ENCODE measurements around the gene MIER2.

MIER2 gene

GRCh38 chr19:377801-378581, 33.4 kb upstream of the MIER2 start:
- no peak for FAIRE-seq

DNA sequence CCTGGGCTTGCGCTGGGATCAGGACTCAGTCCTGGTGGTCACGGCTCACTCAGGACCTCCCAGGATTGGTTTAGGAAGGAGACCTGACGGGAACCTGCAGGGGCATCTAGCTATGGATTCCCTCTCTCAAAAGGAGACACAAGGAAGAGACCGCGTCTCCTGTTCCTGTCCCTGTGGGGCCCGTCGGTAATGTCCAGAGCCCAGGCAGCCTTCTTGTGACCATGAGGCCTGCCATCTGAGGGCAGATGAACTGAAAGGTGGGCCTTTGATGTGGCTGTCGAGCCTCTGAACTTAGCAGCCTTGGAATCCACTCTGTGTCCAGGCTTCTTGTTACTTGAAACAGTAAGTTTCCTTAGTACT, 31.5 kb upstream of the MIER2 start:
- no peak for FAIRE-seq

DNA sequence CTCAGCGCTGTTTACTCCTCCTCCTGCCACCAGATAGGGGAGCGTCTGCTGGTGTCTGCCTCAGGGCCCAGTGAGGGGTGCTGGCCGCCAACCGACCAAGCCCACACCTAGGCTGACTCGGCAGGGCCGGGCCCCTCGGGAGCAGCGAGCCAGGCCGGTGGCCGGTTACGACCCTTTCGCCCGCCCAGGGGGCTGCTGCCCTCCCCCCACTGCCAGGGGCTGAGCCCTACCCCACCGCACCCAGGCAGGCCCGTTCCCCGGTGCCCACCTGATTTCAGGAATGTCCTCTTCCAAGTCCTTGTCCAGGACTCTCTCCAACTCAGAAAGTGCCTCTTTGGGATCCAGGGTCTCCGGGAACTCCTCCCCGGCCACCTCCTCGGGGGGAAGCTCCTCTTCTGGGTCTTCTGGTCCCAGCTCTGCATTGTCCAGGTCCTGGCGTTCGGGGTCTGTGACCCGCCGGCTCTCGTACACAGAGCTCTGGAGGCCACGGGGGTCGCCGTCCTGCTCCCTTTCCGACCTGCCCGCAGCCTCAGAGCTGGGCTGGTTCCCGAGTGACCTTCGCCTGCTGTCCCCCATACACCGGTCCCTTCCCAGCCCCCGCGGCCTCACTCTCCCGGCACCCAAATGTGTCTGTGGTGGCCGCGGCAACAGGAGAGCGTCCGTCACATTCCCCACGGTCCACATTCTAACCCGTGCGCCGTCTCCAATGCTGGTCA, 31.0 kb upstream of the MIER2 start:
- no peak for FAIRE-seq

GRCh38 chr19:374886-375235, 30.3 kb upstream of the MIER2 start:
- no peak for FAIRE-seq

DNA sequence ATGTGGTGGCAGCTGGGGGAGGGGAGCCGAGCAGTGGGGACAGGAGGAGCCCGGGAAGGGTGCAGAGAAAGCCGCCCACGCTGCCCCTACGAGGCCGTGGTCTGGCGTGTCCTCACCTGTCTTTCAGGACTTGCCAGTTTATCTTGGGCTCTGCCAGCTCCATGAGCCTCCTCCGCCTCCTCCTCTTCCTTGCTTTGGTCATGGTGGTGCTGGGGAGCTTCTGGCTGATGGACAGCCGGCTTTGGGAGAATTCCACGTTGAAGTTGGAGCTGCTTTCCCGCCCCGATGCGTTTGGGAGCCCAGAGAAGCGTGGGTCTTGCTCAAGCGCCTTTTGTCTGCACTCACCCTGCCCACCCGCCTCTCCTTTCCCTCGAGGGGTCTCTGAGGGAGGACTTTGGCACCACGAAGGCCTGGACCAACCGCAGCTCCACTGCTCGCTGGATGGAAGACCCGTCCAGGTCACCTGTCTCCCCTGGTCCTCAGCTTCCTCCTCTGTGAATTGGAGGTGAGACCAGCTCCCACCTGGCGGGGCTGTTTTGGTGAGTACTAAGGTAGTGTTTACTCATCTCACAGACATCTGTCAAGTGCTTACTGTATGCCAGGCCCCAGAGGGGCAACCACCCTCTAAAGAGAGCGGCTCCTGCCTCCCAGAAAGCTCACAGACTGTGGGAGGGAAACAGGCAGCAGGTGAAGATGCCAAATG, 29.7 kb upstream of the MIER2 start:
- no peak for FAIRE-seq

DNA sequence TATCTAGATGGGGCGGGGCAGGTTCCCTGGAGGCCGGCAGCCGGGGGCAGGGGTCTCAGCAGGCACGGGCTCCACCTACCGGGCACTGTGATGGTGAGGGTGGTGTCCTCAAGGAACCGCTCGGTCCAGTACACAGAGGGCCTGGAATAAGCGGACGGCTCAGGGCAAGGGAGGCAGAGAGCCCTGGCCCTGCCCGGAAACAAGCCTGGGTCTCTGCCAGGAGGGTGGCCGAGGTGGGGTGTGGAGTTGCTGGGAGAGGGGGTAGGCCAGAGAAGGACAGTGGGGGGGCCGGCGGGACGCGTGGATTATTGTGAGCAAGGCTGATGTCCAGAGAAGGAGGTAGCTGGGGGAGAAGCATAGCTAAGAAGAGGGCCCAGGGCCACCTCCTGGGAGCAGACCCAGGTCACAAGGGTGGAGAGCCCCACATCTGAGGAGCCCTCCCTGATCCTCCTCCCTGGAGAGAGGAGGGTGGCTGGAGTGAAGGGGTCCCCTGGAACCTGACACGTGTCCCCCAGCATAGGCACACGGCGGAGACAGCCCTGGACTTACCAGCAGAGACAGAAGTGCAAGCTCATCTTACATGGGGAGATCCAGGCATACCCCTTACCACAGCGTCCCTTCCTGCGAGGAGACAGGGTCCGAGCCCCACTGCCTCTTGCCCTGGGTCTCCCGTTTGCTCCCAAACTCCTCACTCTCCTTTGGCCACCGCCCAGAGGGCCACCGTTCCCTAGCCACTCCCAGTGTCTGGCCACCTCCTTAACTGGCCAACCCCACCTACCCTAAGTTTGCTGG, 29.0 kb upstream of the MIER2 start:
- FAIRE-seq: no peak

GRCh38 chr19:372306-372890, 27.8 kb upstream of the MIER2 start:
- no peak for FAIRE-seq

GRCh38 chr19:371501-372168, 27.0 kb upstream of the MIER2 start:
- no peak for FAIRE-seq

- no peak for FAIRE-seq
Measured at GRCh38 chr19:370641-371330, 26.2 kb upstream of the MIER2 start.

DNA sequence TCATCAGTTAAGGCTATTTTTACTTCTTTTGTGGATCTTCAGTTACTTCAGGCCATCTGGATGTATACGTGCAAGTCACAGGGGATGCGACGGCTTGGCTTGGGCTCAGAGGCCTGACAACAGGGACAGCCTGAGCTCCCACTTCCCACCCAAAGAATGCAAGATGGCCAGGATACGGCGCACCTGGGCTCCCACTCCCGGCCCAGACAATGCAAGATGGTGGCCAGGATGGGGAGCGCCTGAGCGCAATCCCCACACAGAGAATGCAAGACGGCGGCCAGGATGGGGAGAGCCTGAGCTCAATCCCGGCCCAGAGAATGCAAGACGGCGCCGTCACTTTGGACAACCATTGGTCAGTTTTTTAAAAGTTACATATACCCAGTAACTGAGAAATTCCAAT, 25.3 kb upstream of the MIER2 start:
- no peak for FAIRE-seq

- FAIRE-seq: no peak
Measured at GRCh38 chr19:369256-369655, 24.7 kb upstream of the MIER2 start.

- FAIRE-seq: no peak
Measured at GRCh38 chr19:368630-369024, 24.0 kb upstream of the MIER2 start.

DNA sequence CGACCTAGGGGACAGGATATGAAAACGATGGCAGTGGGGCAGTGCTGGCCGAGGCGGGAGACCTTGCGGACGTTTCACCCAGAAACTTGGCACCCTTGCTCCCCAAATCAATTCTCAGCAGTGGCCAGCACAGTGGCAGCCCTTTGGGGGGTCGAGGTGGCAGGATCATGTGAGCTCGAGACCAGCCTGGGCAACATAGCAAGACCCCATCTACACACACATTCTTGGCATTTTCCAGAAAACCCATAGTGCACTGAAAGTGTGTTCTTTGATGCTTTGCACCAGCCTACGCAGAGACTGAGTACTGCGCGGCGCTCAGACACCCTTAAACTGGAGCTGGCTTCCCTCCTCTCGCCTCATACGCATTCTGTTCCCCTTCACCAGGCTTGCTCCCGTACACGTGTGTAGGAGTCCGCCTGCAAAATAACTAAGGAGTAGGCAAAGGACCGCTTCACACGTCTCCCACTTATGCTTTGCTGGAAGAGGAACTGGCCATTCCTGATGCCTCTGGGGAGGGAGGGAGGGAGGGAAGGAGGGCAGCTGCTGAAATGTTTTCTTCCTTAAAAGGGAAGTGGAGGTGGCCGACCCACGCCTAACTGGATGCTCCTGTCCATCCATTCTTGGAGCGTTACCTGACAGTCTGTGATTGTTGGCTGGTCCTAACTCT, 23.5 kb upstream of the MIER2 start:
- no peak for FAIRE-seq

- FAIRE-seq: no peak
Measured at GRCh38 chr19:367561-367960, 23.0 kb upstream of the MIER2 start.

DNA sequence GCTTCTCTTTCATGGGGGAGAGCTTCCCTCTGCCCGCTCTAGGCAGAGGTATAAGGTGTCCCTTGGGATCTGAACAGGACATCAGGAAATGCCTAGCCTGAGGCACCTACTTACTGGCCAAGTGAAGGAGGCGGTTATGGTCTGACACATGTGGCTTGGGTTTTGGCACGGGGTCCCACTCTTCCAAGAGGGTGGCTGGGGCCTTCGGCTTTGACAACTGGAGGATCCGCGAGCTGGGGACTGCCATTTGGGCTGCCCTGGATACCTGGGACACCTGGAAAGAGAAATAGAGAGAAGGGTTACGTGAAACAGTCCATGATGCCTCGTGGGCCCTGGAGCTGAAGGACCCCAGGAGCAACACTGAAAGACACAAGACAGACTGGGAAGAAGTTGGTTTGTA, 22.4 kb upstream of the MIER2 start:
- no peak for FAIRE-seq

DNA sequence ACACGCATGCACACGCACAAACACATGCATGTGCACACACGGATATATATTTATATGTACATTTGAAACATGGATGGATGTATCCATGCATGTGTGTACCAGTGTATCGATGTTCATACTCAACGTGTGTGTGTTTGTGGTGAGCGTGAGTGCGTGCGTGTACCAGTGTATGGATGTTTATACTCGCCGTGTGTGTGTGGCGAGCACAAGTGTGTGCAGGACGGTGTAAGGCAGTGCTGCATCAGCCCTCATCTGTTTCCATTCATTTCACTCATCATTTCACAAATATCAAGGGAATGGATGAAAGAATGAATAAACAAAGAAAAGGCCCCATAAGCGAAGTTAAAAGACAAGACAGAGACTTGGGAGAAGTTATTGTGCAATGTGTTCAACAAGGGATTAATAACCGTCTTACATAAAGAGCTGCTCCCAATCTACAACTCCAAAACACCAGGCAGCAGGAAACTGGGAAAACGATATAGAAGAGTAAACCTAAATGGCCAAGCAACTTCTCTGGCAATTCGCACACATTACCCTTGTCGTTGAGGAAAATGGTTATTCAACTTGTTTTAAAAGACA, 21.7 kb upstream of the MIER2 start:
- no peak for FAIRE-seq

DNA sequence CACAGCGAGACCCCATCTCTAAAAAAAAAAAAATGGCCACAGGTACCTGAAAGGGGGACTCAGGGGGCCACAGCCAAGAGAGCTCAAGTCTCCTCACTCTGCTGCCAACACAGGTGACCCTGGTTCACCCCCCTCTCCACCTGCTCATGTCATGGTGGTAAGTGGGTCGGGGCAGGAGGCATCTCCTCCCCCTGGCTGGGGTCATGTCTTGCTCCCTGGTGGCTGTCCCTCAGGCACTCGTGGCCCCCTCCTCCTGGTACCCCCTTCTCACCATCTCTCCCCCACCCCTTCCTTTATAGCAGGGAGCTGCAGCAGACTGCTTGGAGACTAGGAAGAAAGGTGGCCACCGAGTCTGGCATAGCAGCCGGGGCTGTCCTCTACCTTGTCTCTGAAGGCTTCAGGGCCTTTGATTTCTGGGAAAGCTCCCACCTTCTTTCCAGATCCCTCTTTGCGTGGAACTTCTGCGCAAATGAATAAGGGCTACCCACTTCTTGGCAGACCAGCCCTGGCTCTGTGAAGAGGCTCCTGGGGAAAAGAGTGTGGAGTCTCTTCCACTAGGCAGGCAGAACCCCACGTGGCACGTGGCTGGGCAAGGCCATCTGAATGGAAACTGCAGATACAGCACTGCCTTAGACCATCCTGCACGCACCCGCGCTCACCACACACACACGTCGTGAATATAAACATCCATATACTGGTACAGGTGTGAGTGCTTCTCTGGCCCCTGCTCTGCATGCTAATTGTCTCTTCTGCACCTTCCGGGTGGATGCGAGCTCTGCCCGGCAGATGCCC, 20.1 kb upstream of the MIER2 start:
- no peak for FAIRE-seq

GRCh38 chr19:362683-363082, 18.1 kb upstream of the MIER2 start:
- no peak for FAIRE-seq

DNA sequence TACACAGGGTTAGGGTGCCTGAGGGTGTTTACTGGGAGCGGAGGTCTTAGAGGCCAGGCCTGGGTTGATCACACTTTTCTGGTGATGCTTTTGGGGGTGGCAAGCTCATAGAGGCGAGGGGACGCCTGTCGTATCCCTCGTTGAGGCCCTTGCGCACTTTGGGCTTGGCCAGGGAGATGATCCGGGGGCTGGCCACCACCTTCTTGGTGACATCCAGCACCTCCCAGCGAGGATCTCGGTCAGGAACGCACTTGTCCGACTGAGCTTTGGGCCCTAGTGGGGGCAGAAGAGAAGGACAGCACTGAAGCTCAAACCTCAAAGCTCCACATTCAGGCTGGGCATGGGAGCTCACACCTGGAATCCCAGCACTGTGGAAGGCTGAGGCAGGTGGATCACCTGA, 17.6 kb upstream of the MIER2 start:
- no peak for FAIRE-seq

DNA sequence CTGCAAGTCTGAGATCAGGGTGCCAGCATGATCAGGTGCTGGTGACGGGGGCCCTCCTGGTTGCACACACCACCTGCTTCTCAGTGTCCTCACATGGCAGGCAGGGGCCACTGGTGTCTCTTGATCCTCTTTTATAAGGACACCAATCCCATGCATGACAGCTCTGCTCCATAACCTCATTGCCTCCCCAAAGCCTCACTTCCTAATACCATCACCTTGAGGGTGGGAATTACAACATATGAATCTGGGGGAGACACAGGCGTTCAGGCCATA, 15.0 kb upstream of the MIER2 start:
- no peak for FAIRE-seq
